ENCODE results near the gene RPP25L. TPM values are rescaled to one million over a fixed set of nuclear protein-coding genes. Genes with fewer than 3 reads are reported as not detected.
"Not testable (repeated sequence)": the region's sequence is repeated elsewhere in the genome, so short reads cannot be mapped to it uniquely, and the experiment has no call there.

Gene RPP25L
- total RNA-seq, 1 experiment from 2014 or later = 25.0 TPM

GRCh38 chr9:34642679-34643078 lies 30.8 kb upstream of the RPP25L start:
- H3K9me3 ChIP-seq (ENCODE audit: low read length) = no peaks in the 10 kb centered on the region
- ChIA-PET CTCF (no interaction called here), POLR2A (ENCODE audit: unreplicated experiment) (no interaction called here)
- no peak overlapping the region for H2AFZ ChIP-seq (ENCODE audit: low read length)
- H3F3A ChIP-seq (ENCODE audit: low read length, unreplicated experiment) = no peaks in the 10 kb centered on the region
- H3K27ac ChIP-seq (ENCODE audit: low read length) = no peak overlapping the region
- intact Hi-C loops (cut with micrococcal nuclease) = no loop called here
- H4K20me1 ChIP-seq (ENCODE audit: low read length) = no peaks in the 10 kb centered on the region
- peaks cover 9% of the 10 kb centered on the region; the same call in 1 of the 2 replicates for H3K79me2 ChIP-seq (ENCODE audit: low read length)
- H3K9ac ChIP-seq (ENCODE audit: low read length) = no peak overlapping the region
- no peak for TF ChIP-seq EZH2phosphoT487 (IDR thresholded peaks at IDR 0.05; ENCODE audit: borderline replicate concordance, low read length)
- TF ChIP-seq EZH2 (IDR thresholded peaks at IDR 0.05; ENCODE audit: low read length, unreplicated experiment) = no peak
- no peak for TF ChIP-seq CTCF (conservative IDR thresholded peaks at IDR 0.05; ENCODE audit: low read depth, low read length)
- no peak overlapping the region for H3K4me3 ChIP-seq (ENCODE audit: low read length)
- H3K36me3 ChIP-seq (ENCODE audit: low read depth, low read length) = no peaks in the 10 kb centered on the region
- no peaks in the 10 kb centered on the region for H3K9me2 ChIP-seq (replicated peaks; ENCODE audit: low read length)
- DNase-seq = no peak
- BruUV-seq (replicated peaks) = no TSS peak
- H3K4me1 ChIP-seq (ENCODE audit: insufficient read depth, low read length) = peaks cover 12% of the 10 kb centered on the region; the same call in 1 of the 2 replicates
- ATAC-seq = no peak
- H3K27me3 ChIP-seq (ENCODE audit: low read length) = no peaks in the 10 kb centered on the region
- H3K4me2 ChIP-seq (ENCODE audit: low read length) = no peak overlapping the region

- H2AFZ ChIP-seq (ENCODE audit: low read length); H3K4me1 ChIP-seq (ENCODE audit: insufficient read depth, low read length); H3K27ac ChIP-seq (ENCODE audit: low read length); BruUV-seq (replicated peaks); H3K4me3 ChIP-seq (ENCODE audit: low read length); H3K4me2 ChIP-seq (ENCODE audit: low read length); H3K9me2 ChIP-seq (replicated peaks; ENCODE audit: low read length); ATAC-seq; H3F3A ChIP-seq (ENCODE audit: low read length, unreplicated experiment); H3K27me3 ChIP-seq (ENCODE audit: low read length); H4K20me1 ChIP-seq (ENCODE audit: low read length); CTCF ChIA-PET; H3K36me3 ChIP-seq (ENCODE audit: low read depth, low read length); DNase-seq; POLR2A ChIA-PET (ENCODE audit: unreplicated experiment); H3K9ac ChIP-seq (ENCODE audit: low read length); intact Hi-C loops (cut with micrococcal nuclease); H3K9me3 ChIP-seq (ENCODE audit: low read length): not testable (repeated sequence)
- peaks cover 25% of the 10 kb centered on the region for H3K79me2 ChIP-seq (ENCODE audit: low read length)
Measured at GRCh38 chr9:34639322-34639721, 27.4 kb upstream of the RPP25L start.

- H3K36me3 ChIP-seq (ENCODE audit: low read depth, low read length) = no peaks in the 10 kb centered on the region
- no peak for DNase-seq
- ChIA-PET POLR2A (ENCODE audit: unreplicated experiment) (interaction anchor here (0.6 kb wide), 1 partner anchor 10 kb away, joined by 5 read pairs; no protein-coding TSS in a partner anchor), CTCF (interaction anchor here (1.4 kb wide), 1 partner anchor 9 kb away, joined by 3 read pairs; no protein-coding TSS in a partner anchor)
- H4K20me1 ChIP-seq (ENCODE audit: low read length) = 0 out of 2 replicates have a peak, but pooled peaks cover 4% of the 10 kb centered on the region
- peak overlapping the region; percentile 89 for H2AFZ ChIP-seq (ENCODE audit: low read length)
- no peak overlapping the region for H3K27ac ChIP-seq (ENCODE audit: low read length)
- intact Hi-C loops (cut with micrococcal nuclease) = no loop called here
- no peaks in the 10 kb centered on the region for H3K9me2 ChIP-seq (replicated peaks; ENCODE audit: low read length)
- H3K9me3 ChIP-seq (ENCODE audit: low read length) = no peaks in the 10 kb centered on the region
- H3K27me3 ChIP-seq (ENCODE audit: low read length) = no peaks in the 10 kb centered on the region
- ATAC-seq = no peak
- peak overlapping the region; percentile 93 for H3K4me2 ChIP-seq (ENCODE audit: low read length)
- H3K9ac ChIP-seq (ENCODE audit: low read length) = peak overlapping the region; percentile 92
- H3K4me3 ChIP-seq (ENCODE audit: low read length) = peak overlapping the region; percentile 76
- TF ChIP-seq EZH2 (IDR thresholded peaks at IDR 0.05; ENCODE audit: low read length, unreplicated experiment) = no peak
- TF ChIP-seq EZH2phosphoT487 (IDR thresholded peaks at IDR 0.05; ENCODE audit: borderline replicate concordance, low read length) = no peak
- no peak for TF ChIP-seq CTCF (conservative IDR thresholded peaks at IDR 0.05; ENCODE audit: low read depth, low read length)
- H3K4me1 ChIP-seq (ENCODE audit: insufficient read depth, low read length) = peaks cover 5% of the 10 kb centered on the region; the same call in 1 of the 2 replicates
- no peaks in the 10 kb centered on the region for H3F3A ChIP-seq (ENCODE audit: low read length, unreplicated experiment)
- peaks cover 25% of the 10 kb centered on the region for H3K79me2 ChIP-seq (ENCODE audit: low read length)
- BruUV-seq (replicated peaks) = TSS peak; percentile 89
Measured at GRCh38 chr9:34638138-34638445, 26.2 kb upstream of the RPP25L start.
